NT2/D1 (cell line): Measurements from ENCODE around the gene SH3RF2.

Experiments used
- DNase-seq: peaks from one replicate; pipeline ENCODE4 v3.0.0-alpha.2; 2011; ENCODE audit warnings: low read depth, low spot score
- H3K27me3 ChIP-seq: 2 replicates; pipeline ENCODE4 v1.6.0; 2011; ENCODE audit warnings: mild to moderate bottlenecking; ENCODE audit not compliant: insufficient read length, insufficient read depth
- H3K36me3 ChIP-seq: 2 replicates; pipeline ENCODE4 v1.6.1; 2011; ENCODE audit warnings: mild to moderate bottlenecking, low read length, mixed read lengths; ENCODE audit not compliant: insufficient read depth, insufficient read length
- H3K4me1 ChIP-seq: 2 replicates; pipeline ENCODE4 v1.5.1; 2011; ENCODE audit not compliant: insufficient read depth, insufficient read length
- H3K4me3 ChIP-seq: 2 replicates; pipeline ENCODE4 v1.5.1; 2011; ENCODE audit warnings: low read depth; ENCODE audit not compliant: insufficient read length
- H3K9ac ChIP-seq: 2 replicates; pipeline ENCODE4 v1.6.0; 2011; ENCODE audit warnings: low read depth; ENCODE audit not compliant: insufficient read length
- H3K9me3 ChIP-seq: 2 replicates; pipeline ENCODE4 v1.5.1; 2011; ENCODE audit warnings: mild to moderate bottlenecking, low read length; ENCODE audit not compliant: insufficient read depth
- SUZ12 ChIP-seq: IDR thresholded peaks from 2 replicates; pipeline ENCODE4 v1.6.1; 2011; ENCODE audit not compliant: insufficient read length, insufficient read depth; ENCODE audit errors: extremely low read depth
- YY1 ChIP-seq: IDR thresholded peaks from 2 replicates; pipeline ENCODE4 v1.6.1; 2011; ENCODE audit not compliant: insufficient read length, insufficient read depth
- ZNF274 ChIP-seq: IDR thresholded peaks from 2 replicates; pipeline ENCODE4 v1.6.1; 2011; ENCODE audit warnings: mild to moderate bottlenecking, low read depth, low read length

SH3RF2 gene

GRCh38 chr5:145922059-145922458 lies 14.3 kb upstream of the SH3RF2 start:
- Histone ChIP-seq H3K4me1 (no peaks in the 10 kb centered on the region), H3K4me3 (no peak overlapping the region), H3K9ac (no peak overlapping the region), H3K36me3 (no peaks in the 10 kb centered on the region), H3K27me3 (no peaks in the 10 kb centered on the region), H3K9me3 (no peaks in the 10 kb centered on the region)
- no peak for DNase-seq
- TF ChIP-seq ZNF274 (no peak), YY1 (no peak), SUZ12 (no peak)

DNA sequence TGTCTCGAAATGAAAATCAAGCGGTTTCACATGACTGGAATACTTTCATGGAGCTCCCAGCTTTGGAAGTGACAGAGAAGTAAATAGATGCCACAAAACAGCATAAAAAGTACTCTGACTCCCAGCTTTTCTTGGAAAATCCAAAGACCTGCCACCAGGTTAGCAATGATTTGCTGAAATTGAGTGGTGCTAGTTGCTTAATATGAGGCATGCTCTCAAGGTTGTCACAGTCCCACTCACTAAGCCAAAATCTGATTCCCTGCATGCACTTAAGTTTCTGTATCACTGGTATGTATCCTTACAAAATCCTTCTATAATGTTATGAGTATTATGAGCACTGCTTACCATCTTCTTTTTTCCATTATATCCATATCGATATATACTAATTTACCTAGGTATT lies 13.0 kb upstream of the SH3RF2 start:
- Histone ChIP-seq H3K36me3 (no peaks in the 10 kb centered on the region), H3K9ac (no peak overlapping the region), H3K9me3 (no peaks in the 10 kb centered on the region), H3K4me1 (no peaks in the 10 kb centered on the region), H3K27me3 (no peaks in the 10 kb centered on the region), H3K4me3 (no peak overlapping the region)
- TF ChIP-seq ZNF274 (no peak), YY1 (no peak), SUZ12 (no peak)
- DNase-seq, result no peak

- Histone ChIP-seq H3K4me1 (no peaks in the 10 kb centered on the region), H3K9me3 (no peaks in the 10 kb centered on the region), H3K9ac (no peak overlapping the region), H3K27me3 (no peaks in the 10 kb centered on the region), H3K4me3 (no peak overlapping the region), H3K36me3 (no peaks in the 10 kb centered on the region)
- TF ChIP-seq ZNF274 (no peak), SUZ12 (no peak), YY1 (no peak)
- no peak for DNase-seq
Observed at GRCh38 chr5:145924849-145925248, 11.5 kb upstream of the SH3RF2 start.

GRCh38 chr5:145925353-145925752 lies 11.0 kb upstream of the SH3RF2 start:
- TF ChIP-seq ZNF274 (no peak), SUZ12 (no peak), YY1 (no peak)
- no peak overlapping the region for H3K4me3 ChIP-seq
- H3K4me1 ChIP-seq, result no peaks in the 10 kb centered on the region
- no peaks in the 10 kb centered on the region for H3K36me3 ChIP-seq
- no peaks in the 10 kb centered on the region for H3K9me3 ChIP-seq
- DNase-seq, result no peak
- no peak overlapping the region for H3K9ac ChIP-seq
- H3K27me3 ChIP-seq, result no peaks in the 10 kb centered on the region

- Histone ChIP-seq H3K27me3 (no peaks in the 10 kb centered on the region), H3K9ac (no peak overlapping the region), H3K36me3 (no peaks in the 10 kb centered on the region), H3K4me3 (no peak overlapping the region), H3K9me3 (no peaks in the 10 kb centered on the region), H3K4me1 (no peaks in the 10 kb centered on the region)
- no peak for DNase-seq
- TF ChIP-seq SUZ12 (no peak), ZNF274 (no peak), YY1 (no peak)
Observed at GRCh38 chr5:145925803-145926202, 10.6 kb upstream of the SH3RF2 start.

DNA sequence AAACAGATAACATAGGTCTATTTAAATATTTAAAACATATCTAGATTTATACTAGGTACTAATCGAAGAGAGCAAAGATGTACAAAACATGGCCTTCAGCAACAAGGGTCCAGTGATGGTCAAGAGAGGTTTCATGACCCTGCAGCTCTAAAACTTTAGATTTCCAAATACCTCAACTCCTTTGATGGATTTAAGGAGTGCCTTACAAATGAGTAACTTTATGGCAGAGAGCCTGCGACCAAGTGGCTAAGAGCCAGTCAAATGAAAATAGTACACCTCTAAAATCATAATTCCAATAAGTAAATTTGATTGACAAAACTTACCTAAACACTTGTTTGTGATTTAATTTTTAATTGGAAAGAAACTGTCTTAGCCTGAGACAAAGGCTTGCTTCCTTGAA lies 4.7 kb upstream of the SH3RF2 start:
- Histone ChIP-seq H3K9ac (no peak overlapping the region), H3K27me3 (no peaks in the 10 kb centered on the region), H3K4me1 (no peaks in the 10 kb centered on the region), H3K4me3 (no peak overlapping the region), H3K36me3 (no peaks in the 10 kb centered on the region), H3K9me3 (no peaks in the 10 kb centered on the region)
- TF ChIP-seq SUZ12 (no peak), ZNF274 (no peak), YY1 (no peak)
- no peak for DNase-seq

- no peaks in the 10 kb centered on the region for H3K9me3 ChIP-seq
- no peaks in the 10 kb centered on the region for H3K36me3 ChIP-seq
- no peak overlapping the region for H3K4me3 ChIP-seq
- no peak for DNase-seq
- TF ChIP-seq SUZ12, result no peak
- TF ChIP-seq ZNF274, result no peak
- TF ChIP-seq YY1, result no peak
- H3K27me3 ChIP-seq, result no peaks in the 10 kb centered on the region
- no peak overlapping the region for H3K9ac ChIP-seq
- peaks cover 3% of the 10 kb centered on the region for H3K4me1 ChIP-seq
Observed at GRCh38 chr5:145934276-145934675, 2.1 kb upstream of the SH3RF2 start.
